Natural killer cell (primary cell): Measurements from ENCODE around the gene LPAR1. TPM values are rescaled to one million over a fixed set of nuclear protein-coding genes. Genes with fewer than 3 reads are reported as not detected.

Experiments
- ATAC-seq, 3 donors: fragments of 150-1000 bp in 2 of 3; fragments of 200-7000 bp in 1 of 3; cut with Tn5 transposase; 1 replicate in 1 of 3; 2 replicates in 2 of 3; pipeline ENCODE4 v1.10.0; 2021; ENCODE audit warnings: mild to moderate bottlenecking in 2 of 3, moderate library complexity in 2 of 3
- DNase-seq, 2 donors: peaks; one replicate each; pipeline versions ENCODE4 v3.0.0 to v3.0.0-alpha.2; 2013 to 2021; ENCODE audit warnings: mixed read lengths in 1 of 2
- H3K27ac ChIP-seq: one replicate; pipeline ENCODE4 v1.5.1; 2013; ENCODE audit warnings: mild to moderate bottlenecking, low read length
- H3K27me3 ChIP-seq: one replicate; pipeline ENCODE4 v1.6.1; 2013; ENCODE audit warnings: low read length; ENCODE audit not compliant: control insufficient read depth, insufficient read depth
- H3K36me3 ChIP-seq: one replicate; pipeline ENCODE4 v1.6.1; 2013; ENCODE audit warnings: low read length; ENCODE audit not compliant: control insufficient read depth, insufficient read depth
- H3K4me1 ChIP-seq: one replicate; pipeline ENCODE4 v1.6.1; 2013; ENCODE audit warnings: low read length; ENCODE audit not compliant: control insufficient read depth, insufficient read depth
- H3K4me3 ChIP-seq: one replicate; pipeline ENCODE4 v1.5.1; 2013; ENCODE audit warnings: low read length
- H3K9me3 ChIP-seq: one replicate; pipeline ENCODE4 v1.6.1; 2013; ENCODE audit warnings: low read length; ENCODE audit not compliant: control insufficient read depth, insufficient read depth
- H3K27ac Mint-ChIP-seq, 2 donors: one replicate each; pipeline ENCODE4 v1.8.0; 2022; ENCODE audit warnings: mild to moderate bottlenecking in 2 of 2, mixed read lengths in 2 of 2, moderate library complexity in 1 of 2
- H3K27me3 Mint-ChIP-seq, 2 donors: one replicate each; pipeline ENCODE4 v1.8.0; 2022; ENCODE audit warnings: low read depth in 2 of 2, mixed read lengths in 2 of 2
- H3K36me3 Mint-ChIP-seq: one replicate; pipeline ENCODE4 v1.8.0; 2022; ENCODE audit warnings: mixed read lengths
- H3K4me1 Mint-ChIP-seq, 2 donors: one replicate each; pipeline ENCODE4 v1.8.0; 2022; ENCODE audit warnings: mixed read lengths in 2 of 2
- H3K4me3 Mint-ChIP-seq: one replicate; pipeline ENCODE4 v1.8.0; 2022; ENCODE audit warnings: mild to moderate bottlenecking, moderate library complexity, mixed read lengths
- H3K9me3 Mint-ChIP-seq, 2 donors: one replicate each; pipeline ENCODE4 v1.8.0; 2022; ENCODE audit warnings: mixed read lengths in 2 of 2
- WGBS: methylation state at CpG from one replicate; pipeline ENCODE4 v1.1.7; 2013; ENCODE audit warnings: missing lambda C conversion rate; ENCODE audit not compliant: insufficient coverage; 5-methylcytosine and 5-hydroxymethylcytosine counted together
- intact Hi-C: fragments of 100-400 bp; cut with micrococcal nuclease; formaldehyde crosslinking; loops from one replicate; pipeline ENCODE4 v1.14.2; 2022
- total RNA-seq, 4 donors: library from RNA; stranded (reverse); fragments of 120-200 nt in 1 of 4; gene quantifications; one replicate each; pipeline versions ENCODE4 v1.2.3 to v1.2.4, GENCODE V29; 2013 to 2022
- TF ChIP-seq, protein P1 (sequence below): fragments of 200-600 bp; IDR thresholded peaks from one replicate; pipeline ENCODE4 v1.8.0; 2022; ENCODE audit warnings: antibody characterized with exemption

Gene LPAR1
- total RNA-seq, 3 donors from 2014 or later (not counting 1 experiment from before 2014, with no cell fraction given), result 0.48 to 0.50 TPM; not detected in 1

DNA sequence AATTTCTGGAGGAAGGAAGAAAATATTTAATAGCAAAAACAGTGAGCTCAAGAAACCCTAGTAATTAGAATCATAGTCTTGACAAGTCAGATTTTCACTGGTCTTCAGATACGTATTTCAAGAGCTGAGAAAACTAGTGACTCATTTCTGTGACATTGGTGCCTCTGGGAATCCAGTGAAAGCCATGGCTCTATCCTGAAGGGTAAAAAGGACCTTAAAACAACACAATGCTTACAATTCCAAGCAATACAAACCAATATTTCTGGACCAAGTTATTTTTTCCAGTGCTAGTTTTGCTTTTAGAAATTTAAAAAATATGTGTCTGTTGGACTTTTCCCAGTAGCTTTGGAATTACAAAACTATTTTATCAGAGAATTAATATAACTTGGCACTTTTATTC is 140.3 kb downstream of the LPAR1 start:
- DNase-seq (no peak), ATAC-seq (no peak)
- no peak overlapping the region for H3K27ac Mint-ChIP-seq
- H3K4me1 Mint-ChIP-seq, result no peaks in the 10 kb centered on the region
- Histone ChIP-seq H3K27ac (no peak overlapping the region), H3K9me3 (peaks cover 4% of the 10 kb centered on the region), H3K27me3 (no peaks in the 10 kb centered on the region), H3K4me3 (no peak overlapping the region), H3K4me1 (no peaks in the 10 kb centered on the region), H3K36me3 (no peaks in the 10 kb centered on the region)
- H3K36me3 Mint-ChIP-seq, result peaks cover 4% of the 10 kb centered on the region
- H3K27me3 Mint-ChIP-seq, result no peaks in the 10 kb centered on the region
- WGBS, result 85% methylated on average over 1 of the region's 1 CpG
- no peak overlapping the region for H3K4me3 Mint-ChIP-seq
- peaks cover 7 to 9% of the 10 kb centered on the region in 2 donors for H3K9me3 Mint-ChIP-seq
- intact Hi-C loops, result no loop called here
- TF ChIP-seq, protein P1, sequence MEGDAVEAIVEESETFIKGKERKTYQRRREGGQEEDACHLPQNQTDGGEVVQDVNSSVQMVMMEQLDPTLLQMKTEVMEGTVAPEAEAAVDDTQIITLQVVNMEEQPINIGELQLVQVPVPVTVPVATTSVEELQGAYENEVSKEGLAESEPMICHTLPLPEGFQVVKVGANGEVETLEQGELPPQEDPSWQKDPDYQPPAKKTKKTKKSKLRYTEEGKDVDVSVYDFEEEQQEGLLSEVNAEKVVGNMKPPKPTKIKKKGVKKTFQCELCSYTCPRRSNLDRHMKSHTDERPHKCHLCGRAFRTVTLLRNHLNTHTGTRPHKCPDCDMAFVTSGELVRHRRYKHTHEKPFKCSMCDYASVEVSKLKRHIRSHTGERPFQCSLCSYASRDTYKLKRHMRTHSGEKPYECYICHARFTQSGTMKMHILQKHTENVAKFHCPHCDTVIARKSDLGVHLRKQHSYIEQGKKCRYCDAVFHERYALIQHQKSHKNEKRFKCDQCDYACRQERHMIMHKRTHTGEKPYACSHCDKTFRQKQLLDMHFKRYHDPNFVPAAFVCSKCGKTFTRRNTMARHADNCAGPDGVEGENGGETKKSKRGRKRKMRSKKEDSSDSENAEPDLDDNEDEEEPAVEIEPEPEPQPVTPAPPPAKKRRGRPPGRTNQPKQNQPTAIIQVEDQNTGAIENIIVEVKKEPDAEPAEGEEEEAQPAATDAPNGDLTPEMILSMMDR, result no peak

DNA sequence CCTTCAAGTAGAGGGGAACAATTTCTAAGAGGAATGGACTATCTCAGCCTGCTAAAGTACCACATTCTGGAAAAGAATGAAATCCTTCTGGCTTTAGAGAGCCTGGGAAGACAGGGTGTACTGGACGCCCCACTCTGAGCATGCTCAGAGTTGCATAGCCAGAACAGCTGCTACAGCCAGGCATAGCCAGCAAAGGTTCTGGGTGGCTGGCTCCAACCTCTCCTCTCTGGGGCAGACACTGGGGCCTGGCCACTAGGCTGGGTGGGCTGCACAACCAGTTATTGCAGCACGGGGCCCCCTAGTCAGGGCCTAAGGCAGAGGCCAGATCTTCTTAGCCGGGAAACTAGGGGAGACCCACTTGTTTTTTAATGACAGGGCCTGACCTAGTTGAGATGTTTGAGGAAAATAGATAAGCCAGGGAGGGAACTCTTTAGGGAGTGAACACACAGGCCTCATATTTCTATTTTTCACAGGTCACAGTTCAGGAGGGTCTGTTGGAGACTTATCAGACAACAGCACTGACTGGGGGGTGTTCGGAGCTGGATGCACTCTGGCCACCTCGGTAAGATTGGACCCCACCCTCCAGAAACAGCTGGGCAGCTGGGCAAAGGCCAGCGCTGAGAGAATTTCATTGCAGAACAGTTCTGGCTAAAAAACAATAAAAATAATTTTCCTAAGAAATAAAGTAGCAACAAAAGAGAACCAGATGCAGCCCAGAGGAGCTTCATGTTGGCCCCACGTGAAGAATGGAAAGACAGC is 142.9 kb downstream of the LPAR1 start:
- no peaks in the 10 kb centered on the region for H3K4me1 ChIP-seq
- Mint-ChIP-seq H3K27me3 (no peaks in the 10 kb centered on the region), H3K4me3 (no peak overlapping the region), H3K27ac (no peak overlapping the region), H3K4me1 (no peaks in the 10 kb centered on the region), H3K9me3 (peaks cover 6 to 8% of the 10 kb centered on the region in 2 donors), H3K36me3 (no peaks in the 10 kb centered on the region)
- no peaks in the 10 kb centered on the region for H3K9me3 ChIP-seq
- intact Hi-C loops, result no loop called here
- H3K27ac ChIP-seq, result no peak overlapping the region
- H3K27me3 ChIP-seq, result no peaks in the 10 kb centered on the region
- 84% methylated on average over 7 of the region's 7 CpGs for WGBS
- ATAC-seq (no peak), DNase-seq (no peak)
- no peaks in the 10 kb centered on the region for H3K36me3 ChIP-seq
- TF ChIP-seq, protein P1, result no peak
- no peak overlapping the region for H3K4me3 ChIP-seq

DNA sequence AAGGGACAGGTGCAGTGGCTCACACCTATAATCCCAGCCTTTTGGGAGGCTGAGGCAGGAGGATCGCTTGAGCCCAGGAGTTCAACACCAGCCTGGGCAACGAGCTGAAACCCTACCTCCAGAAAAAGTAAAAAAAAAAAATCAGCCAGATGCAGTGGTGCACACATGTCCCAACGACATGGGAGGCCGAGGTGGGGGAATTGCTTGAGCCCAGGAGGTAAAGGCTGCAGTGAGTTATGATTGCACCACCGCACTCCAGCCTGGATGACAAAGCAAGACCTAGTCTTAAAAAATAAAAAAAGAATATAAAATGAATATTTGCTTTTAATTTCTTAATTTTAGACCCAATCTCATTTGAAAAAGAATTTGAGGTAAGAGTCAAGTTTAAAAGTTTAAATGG is 143.5 kb downstream of the LPAR1 start:
- ATAC-seq (no peak), DNase-seq (no peak)
- H3K4me3 Mint-ChIP-seq, result no peak overlapping the region
- no peak overlapping the region for H3K27ac Mint-ChIP-seq
- 86% methylated on average over 4 of the region's 5 CpGs for WGBS
- H3K9me3 Mint-ChIP-seq, result peaks cover 6 to 8% of the 10 kb centered on the region in 2 donors
- H3K4me3 ChIP-seq, result no peak overlapping the region
- H3K4me1 Mint-ChIP-seq, result no peaks in the 10 kb centered on the region
- H3K4me1 ChIP-seq, result no peaks in the 10 kb centered on the region
- H3K27me3 Mint-ChIP-seq, result no peaks in the 10 kb centered on the region
- H3K36me3 ChIP-seq, result no peaks in the 10 kb centered on the region
- H3K9me3 ChIP-seq, result no peaks in the 10 kb centered on the region
- no peaks in the 10 kb centered on the region for H3K36me3 Mint-ChIP-seq
- H3K27ac ChIP-seq, result no peak overlapping the region
- intact Hi-C loops, result no loop called here
- H3K27me3 ChIP-seq, result no peaks in the 10 kb centered on the region
- TF ChIP-seq, protein P1, result no peak

DNA sequence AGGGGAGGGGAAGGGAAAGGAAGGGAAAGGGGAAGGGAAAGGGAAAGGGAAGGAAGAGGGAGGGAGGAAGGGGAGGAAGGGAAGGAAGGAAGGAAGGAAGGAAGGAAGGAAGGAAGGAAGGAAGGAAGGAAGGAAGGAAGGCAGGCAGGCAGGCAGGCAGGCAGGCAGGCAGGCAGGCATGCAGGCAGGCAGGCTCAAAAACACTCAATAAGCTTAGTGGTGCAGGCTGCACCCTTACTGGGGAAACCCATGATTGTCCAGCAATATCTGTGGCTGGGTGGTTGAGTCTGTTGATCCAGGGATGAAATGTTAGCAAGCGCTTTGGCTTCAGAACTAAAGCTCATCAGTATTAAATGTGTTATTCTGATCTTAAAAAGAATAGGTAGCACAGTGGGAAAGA is 145.6 kb downstream of the LPAR1 start:
- 75% methylated on average over 1 of the region's 1 CpG for WGBS
- intact Hi-C loops, result no loop called here
- Mint-ChIP-seq H3K27me3 (no peaks in the 10 kb centered on the region), H3K9me3 (peaks cover 5 to 8% of the 10 kb centered on the region in 2 donors), H3K36me3 (no peaks in the 10 kb centered on the region), H3K27ac (no peak overlapping the region), H3K4me3 (no peak overlapping the region), H3K4me1 (no peaks in the 10 kb centered on the region)
- Histone ChIP-seq H3K27me3 (no peaks in the 10 kb centered on the region), H3K9me3 (no peaks in the 10 kb centered on the region), H3K36me3 (no peaks in the 10 kb centered on the region), H3K27ac (no peak overlapping the region), H3K4me3 (no peak overlapping the region), H3K4me1 (no peaks in the 10 kb centered on the region)
- ATAC-seq (no peak), DNase-seq (no peak)
- TF ChIP-seq, protein P1, result no peak
